HCT116 (cell line): Measurements from ENCODE around the gene PAEP. TPM values are rescaled to one million over a fixed set of nuclear protein-coding genes. Genes with fewer than 3 reads are reported as not detected.

Experiments
- ATAC-seq: fragments of 200-7000 bp; cut with Tn5 transposase; 2 replicates; pipeline ENCODE4 v1.9.1; 2020; ENCODE audit warnings: mild to moderate bottlenecking, moderate library complexity
- BruUV-seq: library from RNA; stranded (reverse); fragments of 400-500 nt; replicated peaks from 2 replicates; lab custom pipeline; 2021; lab: Mats Ljungman, UMichigan
- CTCF ChIA-PET: fragments of 300-600 bp; sonication (Branson Sonifier 250); formaldehyde crosslinking; loops from one replicate; lab custom pipeline; 2021; ENCODE audit warnings: antibody characterized with exemption; lab: Charles Lee
- POLR2A ChIA-PET: fragments of 300-600, 350-600 bp; sonication (Branson Sonifier 250); formaldehyde crosslinking; loops from one replicate; lab custom pipeline; 2021; ENCODE audit warnings: antibody characterized with exemption; lab: Charles Lee
- RAD21 ChIA-PET, 2 experiments: fragments of 300-600 bp; sonication (Branson Sonifier 250); formaldehyde crosslinking; loops; one replicate each; lab custom pipeline; 2023; ENCODE audit warnings: low total read pairs in 2 of 2; ENCODE audit not compliant: uncharacterized antibody in 2 of 2, unreplicated experiment in 2 of 2, low non-redundant PET in 1 of 2; lab: Charles Lee
- DNase-seq: peaks from one replicate; pipeline ENCODE4 v3.0.0-alpha.2; 2010; ENCODE audit warnings: low read depth, low spot score
- H2AFZ ChIP-seq: fragments of 200-600 bp; shearing (Covaris generic), sonication (generic); 2 replicates; pipeline ENCODE4 v1.6.1; 2017; ENCODE audit warnings: low read depth, mixed run types, mixed read lengths, antibody characterized with exemption, low read length; ENCODE audit not compliant: poor library complexity, severe bottlenecking
- H3K27ac ChIP-seq: 2 replicates; pipeline ENCODE4 v1.5.1; 2012; ENCODE audit warnings: low read depth, low read length
- H3K27me3 ChIP-seq: fragments of 200-600 bp; sonication (generic); 2 replicates; pipeline ENCODE4 v1.6.1; 2016; ENCODE audit warnings: mixed run types, low read length, mixed read lengths; ENCODE audit not compliant: insufficient read depth
- H3K36me3 ChIP-seq, 2 experiments: fragments of 200-500 bp in 1 of 2; fragments of 200-600 bp in 1 of 2; sonication (Bioruptor generic) in 1 of 2; sonication (generic) in 1 of 2; 2 replicates each; pipeline versions ENCODE4 v1.5.1 to v1.6.1; 2014 to 2016; ENCODE audit warnings: low read length in 2 of 2, inconsistent platforms in 1 of 2, mixed read lengths in 1 of 2, mixed run types in 1 of 2; ENCODE audit not compliant: insufficient read depth in 2 of 2, control insufficient read depth in 1 of 2
- H3K4me1 ChIP-seq, 2 experiments: fragments of 200-600 bp in 1 of 2; sonication (generic) in 1 of 2; 2 replicates each; pipeline versions ENCODE4 v1.5.1 to v1.6.1; 2012 to 2017; ENCODE audit warnings: low read length in 2 of 2, inconsistent platforms in 1 of 2, mild to moderate bottlenecking in 1 of 2, mixed read lengths in 1 of 2, mixed run types in 1 of 2, moderate library complexity in 1 of 2; ENCODE audit not compliant: insufficient read depth in 2 of 2, control insufficient read depth in 1 of 2
- H3K4me2 ChIP-seq: fragments of 200-600 bp; sonication (generic); 2 replicates; pipeline ENCODE4 v1.6.1; 2017; ENCODE audit warnings: mixed run types, low read length, mixed read lengths
- H3K4me3 ChIP-seq, 2 experiments: fragments of 200-600 bp in 1 of 2; sonication (generic) in 1 of 2; replicated peaks in 1 of 2; 2 replicates each; pipeline ENCODE4 v1.5.1; 2011 to 2016; ENCODE audit warnings: low read length in 2 of 2, control low read depth in 1 of 2, low read depth in 1 of 2, mild to moderate bottlenecking in 1 of 2, mixed read lengths in 1 of 2, mixed run types in 1 of 2
- H3K79me2 ChIP-seq: fragments of 200-600 bp; sonication (generic); 2 replicates; pipeline ENCODE4 v1.6.1; 2017; ENCODE audit warnings: mild to moderate bottlenecking, mixed run types, low read length, moderate library complexity, mixed read lengths; ENCODE audit not compliant: insufficient read depth
- H3K9ac ChIP-seq: fragments of 200-600 bp; sonication (generic); 2 replicates; pipeline ENCODE4 v1.6.1; 2016; ENCODE audit warnings: low read length, mixed read lengths
- H3K9me2 ChIP-seq: fragments of 200-600 bp; sonication (generic), shearing (Covaris generic); 2 replicates; pipeline ENCODE4 v1.6.1; 2017; ENCODE audit warnings: mixed run types, mild to moderate bottlenecking, moderate library complexity; ENCODE audit not compliant: insufficient read depth
- H3K9me3 ChIP-seq, 2 experiments: fragments of 200-500 bp in 1 of 2; fragments of 200-600 bp in 1 of 2; sonication (Bioruptor generic) in 1 of 2; sonication (generic) in 1 of 2; 2 replicates each; pipeline ENCODE4 v1.6.1; 2014 to 2017; ENCODE audit warnings: low read length in 2 of 2, mixed read lengths in 2 of 2, inconsistent platforms in 1 of 2, low read depth in 1 of 2, mild to moderate bottlenecking in 1 of 2, mixed run types in 1 of 2, moderate library complexity in 1 of 2; ENCODE audit not compliant: control insufficient read depth in 1 of 2, insufficient read depth in 1 of 2
- H4K20me1 ChIP-seq: fragments of 200-600 bp; sonication (generic), shearing (Covaris generic); 2 replicates; pipeline ENCODE4 v1.6.1; 2017; ENCODE audit warnings: mixed run types, mild to moderate bottlenecking, moderate library complexity; ENCODE audit not compliant: insufficient read depth
- CBX3 ChIP-seq: IDR thresholded peaks from 2 replicates; pipeline ENCODE4 v1.6.1; 2012; ENCODE audit warnings: low read depth
- CEBPB ChIP-seq: IDR thresholded peaks from 2 replicates; pipeline ENCODE4 v1.6.1; 2012; ENCODE audit warnings: low read depth
- EGR1 ChIP-seq: IDR thresholded peaks from 2 replicates; pipeline ENCODE4 v1.6.1; 2012; ENCODE audit warnings: low read depth
- EZH2 ChIP-seq: fragments of 200-600 bp; sonication (generic); IDR thresholded peaks from 2 replicates; pipeline ENCODE4 v1.6.1; 2017; ENCODE audit warnings: antibody characterized with exemption, mixed run types
- FOSL1 ChIP-seq: IDR thresholded peaks from 2 replicates; pipeline ENCODE4 v1.6.1; 2012; ENCODE audit warnings: low read depth
- MAX ChIP-seq: IDR thresholded peaks from 2 replicates; pipeline ENCODE4 v1.6.1; 2012
- POLR2A ChIP-seq: IDR thresholded peaks from 2 replicates; pipeline ENCODE4 v1.7.0; 2011; ENCODE audit warnings: borderline replicate concordance; ENCODE audit not compliant: insufficient read depth, insufficient read length; ENCODE audit errors: extremely low read depth
- POLR2AphosphoS5 ChIP-seq: IDR thresholded peaks from 2 replicates; pipeline ENCODE4 v1.6.1; 2011; ENCODE audit warnings: mild to moderate bottlenecking, low read depth, low read length, moderate library complexity
- SRF ChIP-seq: IDR thresholded peaks from 2 replicates; pipeline ENCODE4 v1.6.1; 2012; ENCODE audit warnings: low read depth
- TCF7L2 ChIP-seq: IDR thresholded peaks from 2 replicates; pipeline ENCODE4 v1.7.0; 2011; ENCODE audit warnings: borderline replicate concordance, inconsistent platforms; ENCODE audit not compliant: insufficient read depth, insufficient read length; ENCODE audit errors: extremely low read depth
- ZNF274 ChIP-seq: fragments of 200-500 bp; sonication (Bioruptor generic); IDR thresholded peaks from 2 replicates; pipeline ENCODE4 v1.6.1; 2014; ENCODE audit warnings: mild to moderate bottlenecking, low read depth, low read length, inconsistent platforms
- intact Hi-C: fragments of 100-400 bp; cut with micrococcal nuclease; formaldehyde crosslinking; loops from 2 replicates; pipeline ENCODE4 v1.10.0; 2022
- total RNA-seq: library from RNA; stranded (reverse); gene quantifications from one replicate; pipeline ENCODE4 v1.2.1, GENCODE V29; 2021; ENCODE audit not compliant: unreplicated experiment
- TF ChIP-seq, protein P1 (sequence below), 3 experiments: fragments of 200-600 bp in 1 of 3; sonication (generic) in 1 of 3; IDR thresholded peaks in 2 of 3; conservative IDR thresholded peaks in 1 of 3; 2 replicates each; pipeline ENCODE4 v1.5.1; 2012 to 2017; ENCODE audit warnings: low read depth in 2 of 3, low read length in 2 of 3, antibody characterized with exemption in 1 of 3, borderline replicate concordance in 1 of 3, control low read depth in 1 of 3, mild to moderate bottlenecking in 1 of 3, mixed read lengths in 1 of 3, mixed run types in 1 of 3, moderate library complexity in 1 of 3; ENCODE audit not compliant: insufficient read depth in 1 of 3

Gene PAEP
- total RNA-seq, 1 experiment from 2014 or later = not detected

DNA sequence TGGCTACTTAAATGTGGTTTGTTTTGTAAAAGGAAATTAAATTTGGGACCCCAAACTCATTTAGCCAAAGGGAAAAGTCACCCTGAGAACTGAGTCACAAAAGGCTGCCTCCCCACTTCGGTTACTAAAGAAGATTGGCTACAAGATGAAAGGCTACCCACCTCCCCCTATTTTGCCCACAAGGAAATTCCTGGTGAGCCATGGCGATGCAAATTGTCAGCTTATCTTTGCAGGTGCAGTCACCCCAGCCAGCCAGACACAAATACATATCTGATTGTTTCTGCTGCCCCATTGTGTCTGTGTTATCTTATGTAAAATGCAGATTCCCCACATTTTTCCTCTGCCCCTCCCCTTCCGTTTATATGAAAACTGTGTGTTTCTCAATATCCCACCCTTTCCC, 8.9 kb downstream of the PAEP start:
- no peaks in the 10 kb centered on the region for H3K79me2 ChIP-seq
- ATAC-seq (no peak), DNase-seq (no peak)
- H4K20me1 ChIP-seq = no peaks in the 10 kb centered on the region
- no peak overlapping the region for H3K9ac ChIP-seq
- POLR2A ChIA-PET = no interaction called here
- H3K4me1 ChIP-seq = no peaks in the 10 kb centered on the region
- no peaks in the 10 kb centered on the region for H3K36me3 ChIP-seq
- no peak for TF ChIP-seq ZNF274
- TF ChIP-seq POLR2AphosphoS5 = no peak
- TF ChIP-seq, protein P1, sequence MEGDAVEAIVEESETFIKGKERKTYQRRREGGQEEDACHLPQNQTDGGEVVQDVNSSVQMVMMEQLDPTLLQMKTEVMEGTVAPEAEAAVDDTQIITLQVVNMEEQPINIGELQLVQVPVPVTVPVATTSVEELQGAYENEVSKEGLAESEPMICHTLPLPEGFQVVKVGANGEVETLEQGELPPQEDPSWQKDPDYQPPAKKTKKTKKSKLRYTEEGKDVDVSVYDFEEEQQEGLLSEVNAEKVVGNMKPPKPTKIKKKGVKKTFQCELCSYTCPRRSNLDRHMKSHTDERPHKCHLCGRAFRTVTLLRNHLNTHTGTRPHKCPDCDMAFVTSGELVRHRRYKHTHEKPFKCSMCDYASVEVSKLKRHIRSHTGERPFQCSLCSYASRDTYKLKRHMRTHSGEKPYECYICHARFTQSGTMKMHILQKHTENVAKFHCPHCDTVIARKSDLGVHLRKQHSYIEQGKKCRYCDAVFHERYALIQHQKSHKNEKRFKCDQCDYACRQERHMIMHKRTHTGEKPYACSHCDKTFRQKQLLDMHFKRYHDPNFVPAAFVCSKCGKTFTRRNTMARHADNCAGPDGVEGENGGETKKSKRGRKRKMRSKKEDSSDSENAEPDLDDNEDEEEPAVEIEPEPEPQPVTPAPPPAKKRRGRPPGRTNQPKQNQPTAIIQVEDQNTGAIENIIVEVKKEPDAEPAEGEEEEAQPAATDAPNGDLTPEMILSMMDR (IDR thresholded peaks at IDR 0.05 in 2 of 3, conservative IDR thresholded peaks at IDR 0.05 in 1 of 3; ENCODE audit: borderline replicate concordance in 1 of 3, insufficient read depth in 1 of 3, low read depth in 2 of 3, low read length in 2 of 3) = no peak
- no peak for TF ChIP-seq SRF
- no peak for TF ChIP-seq MAX
- no peak for TF ChIP-seq EGR1
- TF ChIP-seq CBX3 = no peak
- TF ChIP-seq EZH2 = no peak
- TF ChIP-seq CEBPB = no peak
- TF ChIP-seq FOSL1 = no peak
- TF ChIP-seq POLR2A = no peak
- TF ChIP-seq TCF7L2 = no peak
- H3K9me3 ChIP-seq = peaks cover 7% of the 10 kb centered on the region in 2 experiments; a peak in 2 of 4 replicates
- H3K4me2 ChIP-seq = no peak overlapping the region
- RAD21 ChIA-PET = no interaction called here
- no peak overlapping the region for H3K4me3 ChIP-seq
- intact Hi-C loops = no loop called here
- no peak overlapping the region for H2AFZ ChIP-seq
- H3K27ac ChIP-seq = no peak overlapping the region
- peaks cover 38% of the 10 kb centered on the region for H3K27me3 ChIP-seq
- BruUV-seq = no TSS peak
- no peaks in the 10 kb centered on the region for H3K9me2 ChIP-seq
- CTCF ChIA-PET = no interaction called here
